ENCODE data around the gene BRIP1.

The BRIP1 gene

DNA sequence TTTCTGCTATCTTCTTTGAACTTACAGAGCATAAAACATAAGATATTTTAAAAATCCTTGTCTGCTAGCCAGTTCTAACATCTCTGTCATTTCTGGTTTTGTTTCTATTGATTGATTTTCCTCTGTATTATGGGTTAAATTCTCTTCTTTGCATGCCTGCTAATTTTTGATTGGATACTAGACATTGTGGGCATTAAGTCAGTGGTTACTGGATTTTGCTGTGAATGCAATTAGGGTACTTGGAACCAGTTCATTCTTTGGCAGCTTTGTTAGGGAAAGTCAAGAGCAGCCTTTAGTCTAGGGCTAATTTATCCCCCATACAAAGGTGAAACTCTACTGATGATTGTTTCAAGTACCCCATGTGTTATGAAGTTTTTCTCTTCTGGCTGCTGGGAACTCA is 145.3 kb downstream of the BRIP1 start:
- no peak overlapping the region for H3K4me3 ChIP-seq (ENCODE audit: low read depth in 1 of 2, low read length in 2 of 2)
- no peak overlapping the region for H3K9ac ChIP-seq (ENCODE audit: low read depth in 1 of 2, low read length in 2 of 2)
- peaks cover 6 to 12% of the 10 kb centered on the region in 2 donors for H3K9me3 ChIP-seq (ENCODE audit: control insufficient read depth in 1 of 2, low read length in 2 of 2)
- no peaks in the 10 kb centered on the region for H3K36me3 ChIP-seq (ENCODE audit: control insufficient read depth in 1 of 2, insufficient read depth in 2 of 2, low read length in 2 of 2)
- no peak overlapping the region for H3K27ac ChIP-seq (ENCODE audit: low read depth, low read length)
- no peaks in the 10 kb centered on the region for H3K27me3 ChIP-seq (ENCODE audit: control insufficient read depth in 1 of 2, insufficient read depth in 2 of 2, low read length in 2 of 2)
- H3K4me1 ChIP-seq (ENCODE audit: control insufficient read depth in 1 of 2, insufficient read depth in 2 of 2, low read length in 2 of 2), result no peaks in the 10 kb centered on the region

DNA sequence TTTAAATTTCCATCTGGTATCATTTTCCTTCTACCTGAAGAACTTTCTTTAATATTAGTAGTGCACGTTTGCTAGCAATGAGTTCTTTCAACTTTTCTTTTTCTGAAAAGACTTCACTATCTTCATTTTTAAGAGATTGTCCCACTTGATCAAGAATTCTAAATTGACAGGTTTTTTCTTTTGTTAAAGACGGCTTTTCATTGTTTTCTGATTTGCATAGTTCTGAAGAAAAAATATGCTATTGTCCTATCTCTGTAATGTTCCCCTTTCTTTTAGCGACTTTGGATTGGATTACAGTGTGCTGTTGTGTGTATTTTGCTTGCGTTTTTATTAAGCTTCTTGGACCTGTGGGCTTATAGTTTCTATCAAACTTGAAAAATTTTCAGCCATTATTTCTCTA is 146.0 kb downstream of the BRIP1 start:
- Histone ChIP-seq H3K36me3 (ENCODE audit: control insufficient read depth in 1 of 2, insufficient read depth in 2 of 2, low read length in 2 of 2) (no peaks in the 10 kb centered on the region), H3K27me3 (ENCODE audit: control insufficient read depth in 1 of 2, insufficient read depth in 2 of 2, low read length in 2 of 2) (no peaks in the 10 kb centered on the region), H3K27ac (ENCODE audit: low read depth, low read length) (no peak overlapping the region), H3K4me3 (ENCODE audit: low read depth in 1 of 2, low read length in 2 of 2) (no peak overlapping the region), H3K9me3 (ENCODE audit: control insufficient read depth in 1 of 2, low read length in 2 of 2) (peaks cover 6 to 12% of the 10 kb centered on the region in 2 donors), H3K9ac (ENCODE audit: low read depth in 1 of 2, low read length in 2 of 2) (no peak overlapping the region), H3K4me1 (ENCODE audit: control insufficient read depth in 1 of 2, insufficient read depth in 2 of 2, low read length in 2 of 2) (no peaks in the 10 kb centered on the region)

DNA sequence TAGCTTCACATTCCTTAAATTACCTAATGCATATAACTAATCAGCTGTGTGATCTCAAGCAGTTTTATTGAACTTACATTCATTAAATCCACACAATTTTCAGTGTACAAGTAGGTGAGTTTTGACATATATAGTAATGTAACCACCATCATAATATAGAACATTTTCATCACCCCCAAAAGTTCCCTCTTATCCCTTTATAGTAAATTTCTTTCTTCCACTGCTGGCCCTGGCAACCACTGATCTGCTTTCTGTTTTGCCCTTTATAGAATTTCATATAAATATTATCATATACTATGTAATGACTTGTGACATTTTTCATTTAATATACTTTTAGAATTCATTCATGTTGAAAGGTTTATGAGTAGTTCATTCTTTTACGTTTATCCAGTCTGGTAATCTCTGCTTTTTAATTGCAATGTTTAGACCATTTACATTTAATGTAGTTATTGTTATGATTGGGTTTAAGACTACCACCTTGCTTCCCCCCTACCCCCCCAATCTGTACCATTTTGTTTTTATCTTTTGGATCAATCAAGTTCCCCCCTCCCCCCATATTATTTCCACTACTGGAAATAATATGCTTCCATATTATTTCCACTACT is 147.0 kb downstream of the BRIP1 start:
- H3K4me1 ChIP-seq (ENCODE audit: control insufficient read depth in 1 of 2, insufficient read depth in 2 of 2, low read length in 2 of 2), result no peaks in the 10 kb centered on the region
- H3K4me3 ChIP-seq (ENCODE audit: low read depth in 1 of 2, low read length in 2 of 2), result no peak overlapping the region
- no peaks in the 10 kb centered on the region for H3K27me3 ChIP-seq (ENCODE audit: control insufficient read depth in 1 of 2, insufficient read depth in 2 of 2, low read length in 2 of 2)
- no peaks in the 10 kb centered on the region for H3K36me3 ChIP-seq (ENCODE audit: control insufficient read depth in 1 of 2, insufficient read depth in 2 of 2, low read length in 2 of 2)
- no peak overlapping the region for H3K27ac ChIP-seq (ENCODE audit: low read depth, low read length)
- H3K9me3 ChIP-seq (ENCODE audit: control insufficient read depth in 1 of 2, low read length in 2 of 2), result peaks cover 6 to 12% of the 10 kb centered on the region in 2 donors
- H3K9ac ChIP-seq (ENCODE audit: low read depth in 1 of 2, low read length in 2 of 2), result no peak overlapping the region

DNA sequence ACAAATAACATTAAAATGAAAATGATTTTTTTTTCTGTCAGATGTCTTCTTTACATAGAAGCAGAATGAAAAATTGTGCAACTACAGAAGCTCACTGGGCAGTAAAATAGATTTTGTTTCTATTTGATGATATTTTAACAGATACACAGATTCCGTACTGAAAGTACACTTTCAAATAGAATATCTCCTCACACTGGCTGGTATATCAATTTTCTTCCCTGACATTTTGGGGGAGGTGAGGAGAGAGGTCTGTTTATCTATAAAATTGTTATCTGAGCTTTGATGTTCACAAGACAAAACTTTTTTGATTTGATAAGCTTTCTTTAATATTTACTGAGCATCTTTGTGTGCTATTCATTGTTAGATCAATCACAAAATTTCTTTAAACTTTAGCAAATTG is 148.0 kb downstream of the BRIP1 start:
- no peak overlapping the region for H3K4me3 ChIP-seq (ENCODE audit: low read depth in 1 of 2, low read length in 2 of 2)
- no peaks in the 10 kb centered on the region for H3K4me1 ChIP-seq (ENCODE audit: control insufficient read depth in 1 of 2, insufficient read depth in 2 of 2, low read length in 2 of 2)
- no peaks in the 10 kb centered on the region for H3K27me3 ChIP-seq (ENCODE audit: control insufficient read depth in 1 of 2, insufficient read depth in 2 of 2, low read length in 2 of 2)
- no peak overlapping the region for H3K9ac ChIP-seq (ENCODE audit: low read depth in 1 of 2, low read length in 2 of 2)
- no peak overlapping the region for H3K27ac ChIP-seq (ENCODE audit: low read depth, low read length)
- peaks cover 6 to 12% of the 10 kb centered on the region in 2 donors for H3K9me3 ChIP-seq (ENCODE audit: control insufficient read depth in 1 of 2, low read length in 2 of 2)
- H3K36me3 ChIP-seq (ENCODE audit: control insufficient read depth in 1 of 2, insufficient read depth in 2 of 2, low read length in 2 of 2), result no peaks in the 10 kb centered on the region

DNA sequence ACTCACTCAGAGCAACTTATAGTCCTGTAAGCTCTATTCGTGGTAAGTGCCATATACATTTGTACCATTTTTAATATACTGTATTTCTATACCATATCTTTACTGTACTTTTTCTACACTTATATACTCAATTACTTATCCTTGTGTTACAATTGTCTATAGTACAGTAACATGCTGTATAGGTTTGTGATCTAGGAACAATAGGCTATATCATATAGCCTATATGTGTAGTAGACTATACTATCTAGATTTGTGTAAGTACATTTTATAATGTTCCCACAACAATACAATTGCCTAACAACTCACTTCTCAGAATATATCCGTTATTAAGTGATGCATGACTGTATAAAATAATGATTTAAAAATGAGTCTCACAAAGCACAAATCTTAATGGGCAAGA is 149.0 kb downstream of the BRIP1 start:
- Histone ChIP-seq H3K27me3 (ENCODE audit: control insufficient read depth in 1 of 2, insufficient read depth in 2 of 2, low read length in 2 of 2) (no peaks in the 10 kb centered on the region), H3K27ac (ENCODE audit: low read depth, low read length) (no peak overlapping the region), H3K36me3 (ENCODE audit: control insufficient read depth in 1 of 2, insufficient read depth in 2 of 2, low read length in 2 of 2) (no peaks in the 10 kb centered on the region), H3K9me3 (ENCODE audit: control insufficient read depth in 1 of 2, low read length in 2 of 2) (peaks cover 6 to 12% of the 10 kb centered on the region in 2 donors), H3K4me3 (ENCODE audit: low read depth in 1 of 2, low read length in 2 of 2) (no peak overlapping the region), H3K9ac (ENCODE audit: low read depth in 1 of 2, low read length in 2 of 2) (no peak overlapping the region), H3K4me1 (ENCODE audit: control insufficient read depth in 1 of 2, insufficient read depth in 2 of 2, low read length in 2 of 2) (no peaks in the 10 kb centered on the region)

DNA sequence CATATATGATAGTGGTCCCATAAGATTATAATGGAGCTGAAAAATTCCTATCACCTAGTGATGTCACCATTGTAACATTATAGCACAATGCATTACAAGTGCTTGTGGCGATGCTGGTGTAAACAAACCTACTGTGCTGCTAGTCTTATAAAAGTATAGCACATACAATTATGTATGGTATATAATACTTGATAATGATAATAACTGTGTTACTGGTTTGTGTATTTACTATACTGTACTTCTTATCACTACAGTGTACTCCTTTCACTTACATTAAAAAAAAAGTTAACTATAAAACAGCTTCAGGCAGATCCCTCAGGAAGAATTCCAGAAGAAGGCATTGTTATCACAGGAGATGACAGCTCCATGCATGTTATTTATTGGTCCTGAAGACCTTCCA is 150.3 kb downstream of the BRIP1 start:
- Histone ChIP-seq H3K27ac (ENCODE audit: low read depth, low read length) (no peak overlapping the region), H3K4me3 (ENCODE audit: low read depth in 1 of 2, low read length in 2 of 2) (no peak overlapping the region), H3K27me3 (ENCODE audit: control insufficient read depth in 1 of 2, insufficient read depth in 2 of 2, low read length in 2 of 2) (no peaks in the 10 kb centered on the region), H3K9ac (ENCODE audit: low read depth in 1 of 2, low read length in 2 of 2) (no peak overlapping the region), H3K4me1 (ENCODE audit: control insufficient read depth in 1 of 2, insufficient read depth in 2 of 2, low read length in 2 of 2) (no peaks in the 10 kb centered on the region), H3K36me3 (ENCODE audit: control insufficient read depth in 1 of 2, insufficient read depth in 2 of 2, low read length in 2 of 2) (no peaks in the 10 kb centered on the region), H3K9me3 (ENCODE audit: control insufficient read depth in 1 of 2, low read length in 2 of 2) (peaks cover 3 to 6% of the 10 kb centered on the region in 2 donors)

DNA sequence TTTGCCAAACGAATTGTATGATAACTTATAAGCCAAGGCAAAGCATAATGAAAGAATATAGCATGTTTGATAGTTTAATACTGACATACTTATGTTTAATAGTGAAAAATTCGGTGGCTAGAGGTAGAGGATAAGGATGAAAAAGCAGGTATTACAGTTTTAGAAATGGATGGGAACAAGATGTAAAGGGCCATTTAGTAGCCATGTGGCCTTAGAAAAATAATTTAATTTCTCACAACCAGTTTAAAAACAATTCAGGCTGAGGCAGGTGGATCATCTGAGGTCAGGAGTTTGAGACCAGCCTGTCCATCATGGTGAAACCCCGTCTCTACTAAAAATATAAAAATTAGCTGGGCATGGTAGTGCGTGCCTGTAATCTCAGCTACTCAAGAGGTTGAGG is 152.8 kb downstream of the BRIP1 start:
- H3K9ac ChIP-seq (ENCODE audit: low read depth in 1 of 2, low read length in 2 of 2), result no peak overlapping the region
- no peaks in the 10 kb centered on the region for H3K36me3 ChIP-seq (ENCODE audit: control insufficient read depth in 1 of 2, insufficient read depth in 2 of 2, low read length in 2 of 2)
- H3K4me3 ChIP-seq (ENCODE audit: low read depth in 1 of 2, low read length in 2 of 2), result no peak overlapping the region
- no peaks in the 10 kb centered on the region for H3K9me3 ChIP-seq (ENCODE audit: control insufficient read depth in 1 of 2, low read length in 2 of 2)
- H3K27ac ChIP-seq (ENCODE audit: low read depth, low read length), result no peak overlapping the region
- no peaks in the 10 kb centered on the region for H3K27me3 ChIP-seq (ENCODE audit: control insufficient read depth in 1 of 2, insufficient read depth in 2 of 2, low read length in 2 of 2)
- H3K4me1 ChIP-seq (ENCODE audit: control insufficient read depth in 1 of 2, insufficient read depth in 2 of 2, low read length in 2 of 2), result no peaks in the 10 kb centered on the region

DNA sequence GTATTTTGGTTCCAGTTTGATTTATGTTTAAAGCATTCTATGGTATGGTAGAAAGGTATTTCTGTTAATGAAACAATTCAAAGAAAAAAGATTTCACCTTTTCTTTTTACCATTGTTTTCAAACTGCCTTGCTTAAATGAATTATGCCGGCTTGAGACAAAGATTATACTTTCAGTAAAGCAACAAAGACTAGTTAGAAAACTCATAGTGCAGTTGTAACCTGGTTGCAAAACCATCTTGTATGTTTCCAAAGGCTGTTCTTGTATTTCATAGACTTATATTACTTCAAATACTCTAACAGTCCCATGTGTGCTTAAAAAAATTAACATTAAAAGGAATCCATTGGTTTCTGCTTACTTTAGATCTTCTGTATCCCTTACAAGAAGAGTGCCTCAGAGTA is 153.8 kb downstream of the BRIP1 start:
- Histone ChIP-seq H3K4me1 (ENCODE audit: control insufficient read depth in 1 of 2, insufficient read depth in 2 of 2, low read length in 2 of 2) (no peaks in the 10 kb centered on the region), H3K27me3 (ENCODE audit: control insufficient read depth in 1 of 2, insufficient read depth in 2 of 2, low read length in 2 of 2) (no peaks in the 10 kb centered on the region), H3K4me3 (ENCODE audit: low read depth in 1 of 2, low read length in 2 of 2) (no peak overlapping the region), H3K9ac (ENCODE audit: low read depth in 1 of 2, low read length in 2 of 2) (no peak overlapping the region), H3K27ac (ENCODE audit: low read depth, low read length) (no peak overlapping the region), H3K9me3 (ENCODE audit: control insufficient read depth in 1 of 2, low read length in 2 of 2) (no peaks in the 10 kb centered on the region), H3K36me3 (ENCODE audit: control insufficient read depth in 1 of 2, insufficient read depth in 2 of 2, low read length in 2 of 2) (no peaks in the 10 kb centered on the region)

DNA sequence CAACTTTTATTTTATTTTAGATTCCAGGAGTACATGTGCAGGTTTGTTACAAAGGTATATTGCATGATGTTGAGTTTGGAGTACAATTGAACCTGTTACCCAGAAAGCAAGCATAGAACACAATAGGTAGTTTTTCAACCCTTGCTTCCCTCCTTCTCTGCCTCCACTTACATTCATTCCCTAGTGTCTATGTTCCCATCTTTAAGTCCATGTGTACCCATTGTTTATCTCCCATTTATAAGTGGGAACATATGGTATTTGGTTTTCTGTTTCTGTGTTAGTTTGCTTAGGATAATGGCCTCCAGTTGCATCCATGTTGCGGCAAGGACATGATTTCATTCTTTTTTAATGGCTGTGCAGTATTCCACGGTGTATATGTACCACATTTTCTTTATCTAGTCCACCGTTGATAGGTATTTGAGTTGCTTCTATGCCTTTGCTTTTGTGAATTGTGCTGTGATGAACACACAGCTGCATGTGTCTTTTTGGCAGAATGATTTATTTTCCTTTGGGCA is 158.3 kb downstream of the BRIP1 start:
- Histone ChIP-seq H3K27ac (ENCODE audit: low read depth, low read length) (no peak overlapping the region), H3K36me3 (ENCODE audit: control insufficient read depth in 1 of 2, insufficient read depth in 2 of 2, low read length in 2 of 2) (peaks cover 0 to under 1% of the 10 kb centered on the region in 2 donors), H3K9ac (ENCODE audit: low read depth in 1 of 2, low read length in 2 of 2) (no peak overlapping the region), H3K9me3 (ENCODE audit: control insufficient read depth in 1 of 2, low read length in 2 of 2) (peaks cover 12 to 26% of the 10 kb centered on the region in 2 donors), H3K4me1 (ENCODE audit: control insufficient read depth in 1 of 2, insufficient read depth in 2 of 2, low read length in 2 of 2) (no peaks in the 10 kb centered on the region), H3K27me3 (ENCODE audit: control insufficient read depth in 1 of 2, insufficient read depth in 2 of 2, low read length in 2 of 2) (no peaks in the 10 kb centered on the region), H3K4me3 (ENCODE audit: low read depth in 1 of 2, low read length in 2 of 2) (no peak overlapping the region)

DNA sequence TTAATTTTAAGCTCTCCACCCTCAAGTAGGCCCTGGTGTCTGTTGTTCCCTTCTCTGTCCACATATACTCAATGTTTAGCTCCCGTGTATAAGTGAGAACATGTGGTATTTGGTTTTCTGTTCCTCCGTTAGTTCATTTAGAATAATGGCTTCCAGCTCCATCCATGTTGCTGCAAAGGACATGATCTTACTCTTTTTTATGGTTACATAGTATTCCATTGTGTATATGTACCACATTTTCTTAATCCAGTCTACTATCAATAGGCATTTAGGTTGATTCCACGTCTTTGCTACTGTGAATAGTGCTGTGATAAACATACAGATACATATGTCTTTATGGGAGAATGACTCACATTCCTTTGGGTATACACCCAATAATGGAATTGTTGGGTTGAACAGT is 160.9 kb downstream of the BRIP1 start:
- Histone ChIP-seq H3K27ac (ENCODE audit: low read depth, low read length) (no peak overlapping the region), H3K9ac (ENCODE audit: low read depth in 1 of 2, low read length in 2 of 2) (no peak overlapping the region), H3K27me3 (ENCODE audit: control insufficient read depth in 1 of 2, insufficient read depth in 2 of 2, low read length in 2 of 2) (no peaks in the 10 kb centered on the region), H3K9me3 (ENCODE audit: control insufficient read depth in 1 of 2, low read length in 2 of 2) (peaks cover 26 to 38% of the 10 kb centered on the region in 2 donors), H3K4me3 (ENCODE audit: low read depth in 1 of 2, low read length in 2 of 2) (no peak overlapping the region), H3K4me1 (ENCODE audit: control insufficient read depth in 1 of 2, insufficient read depth in 2 of 2, low read length in 2 of 2) (no peaks in the 10 kb centered on the region), H3K36me3 (ENCODE audit: control insufficient read depth in 1 of 2, insufficient read depth in 2 of 2, low read length in 2 of 2) (peaks cover 0 to 8% of the 10 kb centered on the region in 2 donors)
